ENCODE data around the gene PHLDA3.
A peak's percentile ranks its signal among the peaks of the same experiment; 100 is the strongest.

The PHLDA3 gene

DNA sequence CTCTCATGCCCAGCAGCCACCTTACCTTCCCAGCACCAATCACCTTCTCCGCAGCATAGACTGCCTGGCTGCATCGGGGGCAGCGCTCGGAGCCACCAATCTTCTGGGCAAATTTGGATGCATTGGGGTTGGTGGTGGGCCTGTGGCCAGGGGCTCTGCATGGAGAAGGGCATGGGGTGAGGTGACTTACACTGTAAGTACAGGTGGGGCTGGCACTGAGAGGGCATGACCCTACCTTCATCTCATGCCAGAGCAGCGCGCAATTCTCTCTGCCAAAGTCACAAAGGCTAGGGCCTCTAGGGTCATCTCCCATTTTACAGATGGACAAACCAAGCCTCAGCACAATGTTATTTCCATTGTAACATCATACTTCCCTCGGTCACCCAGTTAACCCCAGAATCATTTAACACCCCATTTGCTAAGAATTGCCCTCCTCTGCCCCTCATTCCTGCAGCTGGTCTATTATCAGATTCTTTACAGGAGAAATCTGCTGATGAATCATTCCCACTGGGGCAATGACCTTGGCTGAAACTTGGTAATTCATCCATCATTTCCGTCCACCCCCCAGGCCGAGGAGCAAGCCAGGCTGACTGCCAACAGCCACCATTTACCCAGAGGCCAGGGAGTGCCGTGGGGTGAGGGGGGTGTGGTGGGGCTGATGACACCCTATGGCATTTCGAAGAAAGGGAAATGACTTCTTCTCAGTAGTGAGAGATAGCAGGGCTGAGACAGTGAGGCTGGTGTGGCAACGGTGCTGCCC, 20.0 kb upstream of the PHLDA3 start:
- Histone ChIP-seq H3K4me3 (no peak overlapping the region), H3K27ac (peak overlapping the region; percentile 93 to 97), H3K4me1 (peaks cover 2 to 90% (median 86%) of the 10 kb centered on the region in 4 donors), H3K9me3 (no peaks in the 10 kb centered on the region), H3K27me3 (no peaks in the 10 kb centered on the region), H3K36me3 (peaks cover 77 to 93% (median 88%) of the 10 kb centered on the region in 3 donors)
- DNase-seq, result peak; percentile 83 to 85
- TF ChIP-seq, protein P1, sequence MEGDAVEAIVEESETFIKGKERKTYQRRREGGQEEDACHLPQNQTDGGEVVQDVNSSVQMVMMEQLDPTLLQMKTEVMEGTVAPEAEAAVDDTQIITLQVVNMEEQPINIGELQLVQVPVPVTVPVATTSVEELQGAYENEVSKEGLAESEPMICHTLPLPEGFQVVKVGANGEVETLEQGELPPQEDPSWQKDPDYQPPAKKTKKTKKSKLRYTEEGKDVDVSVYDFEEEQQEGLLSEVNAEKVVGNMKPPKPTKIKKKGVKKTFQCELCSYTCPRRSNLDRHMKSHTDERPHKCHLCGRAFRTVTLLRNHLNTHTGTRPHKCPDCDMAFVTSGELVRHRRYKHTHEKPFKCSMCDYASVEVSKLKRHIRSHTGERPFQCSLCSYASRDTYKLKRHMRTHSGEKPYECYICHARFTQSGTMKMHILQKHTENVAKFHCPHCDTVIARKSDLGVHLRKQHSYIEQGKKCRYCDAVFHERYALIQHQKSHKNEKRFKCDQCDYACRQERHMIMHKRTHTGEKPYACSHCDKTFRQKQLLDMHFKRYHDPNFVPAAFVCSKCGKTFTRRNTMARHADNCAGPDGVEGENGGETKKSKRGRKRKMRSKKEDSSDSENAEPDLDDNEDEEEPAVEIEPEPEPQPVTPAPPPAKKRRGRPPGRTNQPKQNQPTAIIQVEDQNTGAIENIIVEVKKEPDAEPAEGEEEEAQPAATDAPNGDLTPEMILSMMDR (IDR thresholded peaks at IDR 0.05), result no peak
- intact Hi-C loops (cut with DNase I; ENCODE audit: low total_unique reads), result no loop called here

DNA sequence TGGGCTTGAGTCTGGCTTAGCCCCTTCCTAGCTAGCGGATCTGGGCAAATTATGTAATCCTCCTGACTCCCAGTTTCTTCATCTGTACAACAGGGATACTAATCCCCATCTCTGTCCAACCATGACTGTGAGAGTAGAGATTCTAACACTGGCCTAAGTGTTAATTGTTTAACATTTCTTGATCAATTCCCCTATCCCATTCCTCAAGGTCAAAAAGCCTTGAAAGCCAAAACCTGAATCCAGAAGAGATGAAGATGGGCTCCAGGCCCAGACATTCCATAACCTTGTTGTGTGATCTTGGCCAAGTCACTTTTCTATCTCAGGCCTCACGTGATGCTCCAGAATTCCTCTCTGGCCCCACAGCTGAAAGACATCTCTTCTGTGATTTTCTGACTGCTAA, 18.8 kb upstream of the PHLDA3 start:
- H3K4me3 ChIP-seq, result no peak overlapping the region
- TF ChIP-seq, protein P1 (IDR thresholded peaks at IDR 0.05), result no peak
- H3K4me1 ChIP-seq, result peaks cover 0 to 79% (median 74%) of the 10 kb centered on the region in 4 donors
- intact Hi-C loops (cut with DNase I; ENCODE audit: low total_unique reads), result no loop called here
- H3K27ac ChIP-seq, result peak overlapping the region; percentile 93 to 97
- peaks cover 74 to 88% (median 84%) of the 10 kb centered on the region in 3 donors for H3K36me3 ChIP-seq
- DNase-seq, result no peak
- no peaks in the 10 kb centered on the region for H3K9me3 ChIP-seq
- no peaks in the 10 kb centered on the region for H3K27me3 ChIP-seq

DNA sequence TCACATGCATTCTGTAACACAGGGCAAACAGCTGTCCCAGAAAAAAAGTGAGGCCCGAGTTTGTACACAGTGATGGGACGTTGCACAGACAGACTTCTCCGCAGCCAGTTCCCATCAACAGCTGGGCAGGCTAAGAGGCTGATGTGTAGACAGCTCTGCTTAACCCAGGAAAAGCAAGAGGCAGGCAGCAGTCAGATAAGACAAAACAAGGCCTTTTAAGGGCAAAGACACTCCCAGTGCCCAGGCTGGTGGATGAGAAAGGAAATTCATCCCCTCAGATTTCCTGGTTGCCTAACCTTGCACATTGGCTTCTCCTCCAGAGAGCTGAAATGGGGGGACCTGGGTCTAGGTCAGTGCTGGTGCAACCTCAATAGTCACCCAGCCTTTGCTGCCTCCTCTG, 17.2 kb upstream of the PHLDA3 start:
- DNase-seq, result no peak
- H3K27me3 ChIP-seq, result no peaks in the 10 kb centered on the region
- H3K4me1 ChIP-seq, result peaks cover 0 to 79% (median 72%) of the 10 kb centered on the region in 4 donors
- intact Hi-C loops (cut with DNase I; ENCODE audit: low total_unique reads), result no loop called here
- peaks cover 71 to 80% (median 79%) of the 10 kb centered on the region in 3 donors for H3K36me3 ChIP-seq
- no peaks in the 10 kb centered on the region for H3K9me3 ChIP-seq
- TF ChIP-seq, protein P1 (IDR thresholded peaks at IDR 0.05), result no peak
- H3K27ac ChIP-seq, result peak overlapping the region; percentile 93 to 97
- no peak overlapping the region for H3K4me3 ChIP-seq

DNA sequence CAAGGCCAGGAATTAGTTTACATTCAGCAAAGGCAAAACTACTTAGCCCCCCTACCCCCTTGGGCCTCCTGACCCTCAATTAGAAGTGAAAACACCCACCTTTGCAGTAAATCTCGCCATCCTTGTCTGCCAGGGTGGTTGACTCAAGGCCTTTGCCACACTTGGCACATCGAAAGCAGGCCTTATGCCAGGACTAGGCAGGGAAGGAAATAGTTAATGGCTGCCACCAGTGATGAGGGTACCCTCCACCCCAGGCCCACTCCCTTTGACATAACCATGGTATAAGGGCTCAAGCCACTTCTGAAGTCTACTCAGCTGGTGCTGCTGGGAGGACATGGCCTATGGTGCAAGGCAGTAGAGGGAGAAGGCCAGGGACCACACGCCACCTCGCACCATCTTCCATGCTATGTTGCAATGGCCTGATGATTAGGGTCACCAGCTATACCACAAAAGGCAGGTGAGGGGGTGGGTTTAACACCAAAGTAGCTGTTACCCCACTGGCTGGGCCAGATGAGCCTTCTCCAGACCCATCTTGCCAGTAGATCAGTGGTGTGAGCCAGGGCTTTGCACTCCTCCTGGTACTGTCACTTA, 16.3 kb upstream of the PHLDA3 start:
- Histone ChIP-seq H3K27ac (peak overlapping the region; percentile 93 to 97), H3K36me3 (peaks cover 65 to 71% (median 70%) of the 10 kb centered on the region in 3 donors), H3K27me3 (no peaks in the 10 kb centered on the region), H3K4me3 (no peak overlapping the region), H3K9me3 (no peaks in the 10 kb centered on the region), H3K4me1 (peaks cover 0 to 78% (median 71%) of the 10 kb centered on the region in 4 donors)
- TF ChIP-seq, protein P1 (IDR thresholded peaks at IDR 0.05), result no peak
- DNase-seq, result no peak
- intact Hi-C loops (cut with DNase I; ENCODE audit: low total_unique reads), result no loop called here

DNA sequence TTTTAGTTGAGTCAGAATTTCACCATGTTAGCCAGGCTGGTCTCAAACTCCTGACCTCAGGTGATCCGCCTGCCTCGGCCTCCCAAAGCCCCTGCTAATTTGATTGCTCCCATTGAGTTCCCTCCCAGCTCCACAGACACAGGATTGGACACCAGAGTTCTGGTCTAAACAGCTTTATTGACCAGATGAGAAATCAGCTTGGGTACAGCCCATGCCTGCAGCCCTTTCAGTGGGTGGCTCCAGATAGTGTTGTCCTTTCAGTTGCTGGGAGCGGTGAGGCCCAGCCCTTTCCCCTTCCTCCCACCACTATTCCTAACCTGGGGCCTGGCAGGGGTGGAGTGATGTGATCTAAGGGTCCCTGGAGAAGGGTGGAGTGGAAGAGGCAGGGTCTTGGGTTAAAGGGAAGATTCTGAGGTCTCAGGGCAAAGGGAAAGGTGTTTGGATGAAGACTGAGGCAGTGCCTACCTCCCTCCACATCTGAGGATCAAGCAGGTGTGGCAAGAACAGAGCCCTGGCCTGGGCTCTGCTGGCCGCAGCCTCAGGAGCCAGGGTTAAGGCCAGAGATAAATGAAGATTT, 14.5 kb upstream of the PHLDA3 start:
- intact Hi-C loops (cut with DNase I; ENCODE audit: low total_unique reads), result loop anchor here (5.0 kb wide), 1 partner anchor 36 kb away; no protein-coding TSS in a partner anchor
- peak overlapping the region; percentile 93 to 97 for H3K27ac ChIP-seq
- H3K9me3 ChIP-seq, result no peaks in the 10 kb centered on the region
- TF ChIP-seq, protein P1 (IDR thresholded peaks at IDR 0.05), result no peak
- H3K4me1 ChIP-seq, result peaks cover 0 to 69% (median 54%) of the 10 kb centered on the region in 4 donors
- H3K4me3 ChIP-seq, result no peak overlapping the region
- DNase-seq, result no peak
- H3K36me3 ChIP-seq, result peaks cover 52 to 54% (median 53%) of the 10 kb centered on the region in 3 donors
- no peaks in the 10 kb centered on the region for H3K27me3 ChIP-seq
